Measurements from ENCODE around the gene ANKRD11. TPM values are rescaled to one million over a fixed set of nuclear protein-coding genes. Genes with fewer than 3 reads are reported as not detected.

ANKRD11 gene
- total and polyA plus RNA-seq, 2 donors (not counting 3 experiments of a cell fraction or from before 2014, with no cell fraction given): 55.8 to 191 TPM

- intact Hi-C loops (cut with micrococcal nuclease) (loop anchor here (5.0 kb wide), 1 partner anchor 344 kb away; no protein-coding TSS in a partner anchor), dilution Hi-C loops (cut with MboI; ENCODE audit: extremely low pct_ligation_motif_present, low sequenced_read_pairs) (no loop called here)
- Histone ChIP-seq H4K20me1 (replicated peaks; ENCODE audit: control insufficient read depth, extremely low read depth, insufficient read depth, low read length) (no peaks in the 10 kb centered on the region), H3K4me3 (replicated peaks in 1 of 3; ENCODE audit: insufficient read depth in 1 of 3, low read depth in 1 of 3, low read length in 3 of 3) (no peak overlapping the region), H3K79me2 (ENCODE audit: control insufficient read depth, insufficient read depth, low read length) (peaks cover 6% of the 10 kb centered on the region), H3K9me1 (replicated peaks; ENCODE audit: control insufficient read depth, extremely low read depth, insufficient read depth, low read length) (no peaks in the 10 kb centered on the region), H2AFZ (ENCODE audit: low read depth, low read length) (no peak overlapping the region), H3K4me1 (ENCODE audit: control insufficient read depth, extremely low read depth, insufficient read depth, low read length) (no peaks in the 10 kb centered on the region), H3K9me3 (replicated peaks; ENCODE audit: control insufficient read depth, insufficient read depth, low read length) (no peaks in the 10 kb centered on the region), H3K27me3 (ENCODE audit: control insufficient read depth in 2 of 2, insufficient read depth in 2 of 2, low read length in 2 of 2) (no peaks in the 10 kb centered on the region), H3K36me3 (ENCODE audit: control insufficient read depth in 2 of 2, extremely low read depth in 1 of 2, insufficient read depth in 2 of 2, low read length in 2 of 2) (peaks cover 13 to 44% of the 10 kb centered on the region in 2 experiments), H3K4me2 (ENCODE audit: insufficient read depth, low read length) (no peak overlapping the region), H3K27ac (ENCODE audit: insufficient read depth, low read depth, low read length) (no peak overlapping the region), H3K9ac (replicated peaks; ENCODE audit: extremely low read depth, insufficient read depth, low read length) (no peak overlapping the region)
- CTCF ChIA-PET: no interaction called here
- FAIRE-seq (no peak), DNase-seq (ENCODE audit: low read depth, low spot score) (no peak)
- BruUV-seq (replicated peaks): no TSS peak
- POLR2A ChIA-PET: no interaction called here
- TF ChIP-seq MYC (IDR thresholded peaks at IDR 0.05; ENCODE audit: low read depth, low read length): no peak
- TF ChIP-seq POLR2A (IDR thresholded peaks at IDR 0.05; ENCODE audit: low read depth, low read length): no peak
- TF ChIP-seq FOS (IDR thresholded peaks at IDR 0.05; ENCODE audit: borderline replicate concordance, insufficient read depth, low read length): no peak
- TF ChIP-seq GATA2 (IDR thresholded peaks at IDR 0.05; ENCODE audit: insufficient read depth, insufficient read length, low read depth, low read length): no peak
- no peak for TF ChIP-seq POLR2AphosphoS5 (IDR thresholded peaks at IDR 0.05; ENCODE audit: insufficient read depth, low read depth, low read length)
- TF ChIP-seq CTCF (IDR thresholded peaks at IDR 0.05; ENCODE audit: extremely low read depth in 1 of 2, insufficient read depth in 1 of 2, low read depth in 1 of 2, low read length in 2 of 2): no peak
- TF ChIP-seq JUN (IDR thresholded peaks at IDR 0.05; ENCODE audit: borderline replicate concordance, insufficient read depth, insufficient read length, low read depth): no peak
- TF ChIP-seq MAX (IDR thresholded peaks at IDR 0.05; ENCODE audit: insufficient read depth, insufficient read length): no peak
- TF ChIP-seq EZH2 (IDR thresholded peaks at IDR 0.05; ENCODE audit: borderline replicate concordance, low read depth, low read length, severe bottlenecking): no peak
These were observed 204.3 kb downstream of the ANKRD11 start for GRCh38 chr16:89286096-89286495.
